Activated T-cell treated with anti-CD3 and anti-CD28 coated beads, Interleukin-2, amount 50 U/mL, for 48 hours (primary cell): ENCODE results near the gene M1AP.

Experiments used
- DNase-seq, 2 experiments: peaks; one replicate each; pipeline ENCODE4 v3.0.0-alpha.2; 2020

The M1AP gene

DNA sequence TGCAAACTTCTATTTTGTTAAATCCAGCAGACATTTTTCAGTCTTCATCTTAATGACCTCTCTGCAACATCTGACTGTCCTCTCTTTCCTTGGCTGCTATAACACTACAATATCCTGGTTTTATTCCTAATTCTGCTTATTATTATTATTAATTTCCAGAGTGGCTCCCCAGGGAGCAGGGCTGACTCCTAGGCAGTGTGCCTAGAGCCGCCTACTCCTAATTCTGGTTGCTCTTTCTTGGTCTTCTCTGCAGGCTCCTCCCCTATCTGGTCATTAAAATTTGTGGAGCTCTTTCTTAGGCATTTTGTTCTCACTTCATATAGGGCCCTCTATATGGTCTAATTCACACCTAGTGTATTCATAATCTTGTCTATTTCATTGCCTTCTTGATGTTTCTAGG lies 105.2 kb downstream of the M1AP start:
- no peak for DNase-seq

- DNase-seq: no peak
These were observed 107.8 kb downstream of the M1AP start for GRCh38 chr2:74540291-74540690.

- DNase-seq: no peak
These were observed 109.2 kb downstream of the M1AP start for GRCh38 chr2:74538881-74539339.

GRCh38 chr2:74537140-74537539 lies 111.0 kb downstream of the M1AP start:
- no peak for DNase-seq

GRCh38 chr2:74536166-74536950 lies 111.8 kb downstream of the M1AP start:
- no peak for DNase-seq

DNA sequence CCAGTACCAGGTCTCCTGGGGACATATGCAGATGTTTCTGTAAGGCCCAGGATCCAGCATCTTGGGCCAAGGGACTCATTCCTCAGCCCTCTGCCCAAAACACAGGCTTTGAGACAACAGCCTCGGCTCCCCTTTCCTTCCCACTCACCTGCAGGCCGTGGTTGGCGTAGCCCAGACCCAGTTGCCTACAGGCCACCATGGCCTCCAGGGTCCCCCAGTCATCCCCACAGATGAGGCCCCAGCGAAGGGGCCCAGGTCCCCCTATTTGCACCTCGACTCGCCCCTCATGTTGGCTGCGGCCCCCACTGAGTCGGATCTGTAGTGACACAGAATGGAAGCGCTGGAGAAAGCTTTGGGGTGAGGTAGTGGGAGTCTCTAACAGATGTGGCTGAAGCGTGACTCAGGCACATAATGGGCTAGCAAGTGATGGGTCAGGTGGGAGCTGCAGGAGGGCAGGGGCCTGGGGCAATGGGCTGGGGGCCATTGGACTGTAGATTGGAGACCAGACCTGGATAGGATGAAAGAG lies 112.6 kb downstream of the M1AP start:
- no peak for DNase-seq

DNA sequence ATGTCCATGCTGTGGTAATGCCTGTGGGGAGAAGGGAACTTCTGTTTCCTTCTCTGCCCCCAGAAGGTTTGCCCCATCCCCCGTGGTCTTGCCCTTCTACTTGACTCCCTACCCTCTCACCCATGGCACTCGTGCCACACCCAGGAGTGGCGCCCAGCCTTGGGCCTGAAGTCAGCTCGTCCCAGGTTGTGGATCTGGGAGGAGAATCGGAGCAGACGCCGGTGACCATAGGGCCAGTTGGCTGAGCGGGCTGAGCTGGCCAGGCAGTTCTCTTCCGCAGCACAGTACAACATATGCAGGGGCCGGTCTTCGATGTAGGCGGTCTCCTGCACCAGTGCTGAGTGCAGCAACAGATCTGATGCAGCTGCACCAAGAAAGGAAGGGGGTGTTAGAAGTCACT lies 113.7 kb downstream of the M1AP start:
- DNase-seq: no peak

- no peak for DNase-seq
These were observed 114.7 kb downstream of the M1AP start for GRCh38 chr2:74533464-74533863.

- DNase-seq: no peak
These were observed 115.9 kb downstream of the M1AP start for GRCh38 chr2:74532222-74532621.

DNA sequence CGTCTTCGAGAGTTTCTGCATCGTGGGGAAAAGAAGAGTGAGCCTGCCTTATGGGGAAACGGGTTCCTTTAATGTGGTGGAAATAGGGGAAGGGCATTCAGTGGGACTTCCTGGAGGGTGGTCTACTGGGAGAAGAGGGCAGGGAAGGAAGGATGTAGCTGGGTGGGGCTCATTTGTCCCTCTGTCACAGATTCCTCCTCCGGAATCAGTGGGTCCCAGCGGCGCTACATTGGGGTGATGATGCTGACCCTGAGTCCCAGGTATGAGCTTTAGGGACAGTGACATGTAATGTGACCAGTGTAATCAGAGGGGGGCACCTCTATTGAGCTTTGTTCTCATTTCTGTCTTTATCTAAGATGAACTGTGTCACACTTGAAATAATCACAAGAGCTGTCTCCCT lies 116.5 kb downstream of the M1AP start:
- no peak for DNase-seq

DNA sequence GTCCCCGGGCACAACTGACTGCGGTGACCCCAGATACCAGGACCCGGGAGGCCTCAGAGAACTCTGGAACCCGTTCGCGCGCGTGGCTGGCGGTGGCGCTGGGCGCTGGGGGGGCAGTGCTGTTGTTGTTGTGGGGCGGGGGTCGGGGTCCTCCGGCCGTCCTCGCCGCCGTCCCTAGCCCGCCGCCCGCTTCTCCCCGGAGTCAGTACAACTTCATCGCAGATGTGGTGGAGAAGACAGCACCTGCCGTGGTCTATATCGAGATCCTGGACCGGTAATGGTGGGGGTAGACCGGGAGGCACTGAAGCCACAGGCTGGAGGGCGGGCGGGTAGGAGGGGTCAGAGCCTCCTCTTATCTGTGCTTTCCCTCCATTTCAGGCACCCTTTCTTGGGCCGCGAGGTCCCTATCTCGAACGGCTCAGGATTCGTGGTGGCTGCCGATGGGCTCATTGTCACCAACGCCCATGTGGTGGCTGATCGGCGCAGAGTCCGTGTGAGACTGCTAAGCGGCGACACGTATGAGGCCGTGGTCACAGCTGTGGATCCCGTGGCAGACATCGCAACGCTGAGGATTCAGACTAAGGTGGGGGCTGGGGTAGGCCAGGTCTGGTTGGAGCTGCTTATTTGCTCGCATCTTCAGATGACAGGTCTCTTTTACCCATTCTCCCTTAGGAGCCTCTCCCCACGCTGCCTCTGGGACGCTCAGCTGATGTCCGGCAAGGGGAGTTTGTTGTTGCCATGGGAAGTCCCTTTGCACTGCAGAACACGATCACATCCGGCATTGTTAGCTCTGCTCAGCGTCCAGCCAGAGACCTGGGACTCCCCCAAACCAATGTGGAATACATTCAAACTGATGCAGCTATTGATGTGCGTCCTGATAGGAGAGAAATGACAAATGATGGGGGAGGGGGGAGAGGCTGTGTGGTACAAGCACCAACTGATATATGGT lies 117.6 kb downstream of the M1AP start:
- peak; percentile 67 to 68 for DNase-seq

- peak; percentile 96 for DNase-seq
These were observed 118.5 kb downstream of the M1AP start, which contains the start of the genes AUP1 and HTRA2 for GRCh38 chr2:74529357-74530238. AUP1 (minus strand) TSS chr2:74529706; CDS start chr2:74529629, 77 bp downstream. HTRA2 (plus strand) TSS chr2:74529933; CDS start chr2:74530007, 74 bp downstream.

DNA sequence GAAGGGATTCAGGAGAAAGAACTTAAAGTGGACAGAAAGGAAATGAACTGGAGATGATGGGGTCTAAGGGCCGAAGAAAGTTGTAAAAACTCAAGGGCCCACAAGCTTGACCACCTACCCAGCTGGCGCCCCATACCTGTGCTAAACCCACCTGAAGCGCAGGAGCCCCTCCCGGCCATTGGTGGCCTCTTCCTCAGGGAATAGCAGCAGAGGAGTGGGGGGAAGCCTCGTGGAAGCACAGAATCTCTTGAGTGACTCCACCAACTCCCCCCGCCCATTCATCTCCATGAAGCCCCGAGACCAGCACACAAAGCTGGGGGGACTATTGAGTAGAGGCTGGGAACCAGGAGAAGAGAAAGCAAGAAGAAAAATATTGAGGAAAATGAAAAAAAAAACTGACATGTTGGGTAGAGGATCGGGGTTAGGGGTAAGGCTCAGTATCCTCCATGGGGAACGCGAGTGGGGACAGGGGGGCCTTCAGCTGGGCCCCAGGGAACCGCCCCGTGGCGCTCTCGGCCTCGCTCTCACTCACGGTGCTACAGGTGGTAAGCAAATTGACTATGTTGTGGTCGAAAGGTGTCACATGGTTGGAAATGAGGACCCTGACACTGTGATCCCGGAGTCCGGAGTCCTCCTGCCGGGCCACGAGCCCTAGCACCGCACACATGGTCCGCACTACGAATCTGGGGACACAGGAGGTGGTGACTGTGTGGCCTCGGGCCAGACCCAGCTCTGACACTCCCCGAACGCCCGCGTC lies 119.4 kb downstream of the M1AP start:
- no peak for DNase-seq

DNA sequence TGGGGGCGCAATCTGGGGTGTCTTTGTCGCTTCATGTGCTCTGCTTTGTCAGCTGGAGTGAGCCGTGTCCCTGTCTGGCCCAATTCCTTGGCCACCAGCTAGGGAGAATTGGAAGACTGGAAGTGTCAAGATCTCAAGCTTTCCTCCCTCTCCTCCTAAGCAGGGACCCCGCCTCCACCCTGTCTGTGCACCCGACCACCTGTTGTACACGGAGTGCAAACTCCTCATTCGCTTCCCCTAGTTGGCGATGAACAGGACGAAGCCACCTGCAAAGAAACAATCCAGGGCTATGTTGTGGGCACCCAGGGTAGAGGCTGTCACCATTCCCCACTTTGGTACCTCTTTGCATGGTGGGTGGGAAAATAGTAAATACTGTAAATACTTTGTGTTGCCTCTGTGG lies 120.4 kb downstream of the M1AP start:
- DNase-seq: no peak

DNA sequence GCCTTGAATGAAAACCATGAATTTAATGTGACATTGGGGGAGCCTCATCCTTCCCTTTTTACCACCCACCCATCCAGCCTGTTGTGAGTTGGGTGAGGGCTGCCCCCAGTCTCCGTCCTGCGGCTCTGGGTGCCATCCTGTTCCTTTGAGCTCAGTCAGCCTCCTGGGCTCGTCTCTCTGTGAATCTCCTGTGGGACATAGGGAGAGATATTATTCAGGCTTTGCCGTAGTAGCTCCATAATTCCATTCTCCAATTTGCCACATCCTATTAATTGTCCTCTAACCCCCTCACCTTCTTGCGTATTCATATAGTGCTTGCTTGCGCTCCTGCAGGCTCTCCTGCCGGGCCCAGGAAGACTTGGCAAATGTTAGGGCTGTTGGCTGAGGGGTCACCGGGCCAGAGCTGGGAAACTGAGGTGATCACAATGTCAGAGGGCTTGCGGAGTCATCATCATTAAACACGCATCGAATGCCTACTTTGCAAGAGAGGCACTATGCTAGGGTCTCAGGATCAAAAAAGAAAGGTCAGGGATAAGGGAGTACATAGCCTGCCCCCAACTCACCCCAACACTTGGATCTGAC lies 121.4 kb downstream of the M1AP start:
- DNase-seq: no peak

GRCh38 chr2:74525717-74526648 lies 122.1 kb downstream of the M1AP start, which contains the start of gene DQX1:
DQX1 (minus strand) TSS chr2:74526231; CDS start chr2:74525729, 502 bp downstream.
- DNase-seq: no peak

DNA sequence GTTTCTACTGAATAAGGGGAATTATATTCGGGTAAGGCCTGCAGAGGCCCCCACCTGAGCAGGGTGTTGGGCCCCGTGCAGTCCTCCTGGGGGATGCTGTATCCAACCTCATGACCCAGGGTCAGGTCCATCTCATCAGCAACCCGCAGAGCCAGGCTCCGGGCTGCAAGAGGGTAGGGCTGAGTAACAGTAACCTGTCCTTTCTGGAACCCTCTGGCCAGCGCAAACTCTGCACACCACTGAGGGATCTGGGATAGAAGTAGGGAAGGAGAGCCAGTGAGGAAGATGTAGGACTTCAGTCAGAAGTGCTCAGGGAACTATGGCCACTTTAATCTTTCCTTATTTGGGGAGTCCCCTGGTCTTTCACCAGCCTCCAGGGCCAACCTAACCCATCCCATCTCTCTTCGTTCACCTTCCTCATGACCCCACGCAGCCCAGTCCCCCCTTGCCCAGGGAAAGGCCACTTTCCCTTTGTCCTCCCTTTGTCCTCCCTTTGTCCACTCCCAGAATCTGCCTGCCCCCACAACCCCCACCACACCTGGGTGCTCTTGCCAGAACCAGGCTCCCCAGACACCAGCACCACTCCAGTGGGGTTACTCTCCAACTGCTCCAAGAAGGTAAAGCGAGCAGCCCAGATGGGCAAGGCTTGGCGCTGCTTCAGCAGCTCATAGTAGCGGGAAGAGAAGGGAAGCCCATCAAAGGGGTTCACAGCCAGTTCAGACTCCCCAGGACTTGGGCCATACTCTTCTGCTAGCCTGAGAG lies 123.0 kb downstream of the M1AP start:
- DNase-seq: no peak

GRCh38 chr2:74524005-74524404 lies 124.1 kb downstream of the M1AP start:
- no peak for DNase-seq

DNA sequence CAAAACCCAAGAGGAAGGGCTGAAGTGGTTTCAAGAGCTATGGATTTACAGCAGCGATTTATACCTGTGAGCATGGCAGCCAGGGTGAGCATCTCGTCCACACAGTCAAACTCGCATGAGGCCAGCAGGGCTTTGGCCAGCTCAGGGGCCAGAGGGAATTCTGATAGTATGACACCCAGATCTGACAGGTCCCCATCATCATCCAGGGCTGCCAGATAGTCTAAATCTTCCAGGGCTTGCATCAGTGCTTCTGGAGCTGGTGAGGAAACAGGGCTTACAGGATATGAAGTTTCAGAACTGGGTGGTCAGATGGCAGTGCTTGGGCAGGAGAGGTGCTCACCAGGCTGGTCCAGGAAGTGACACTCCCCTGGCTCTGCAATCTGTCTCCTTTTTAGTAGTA lies 125.6 kb downstream of the M1AP start:
- DNase-seq: no peak
